Prostate gland (tissue), 2 donors: ENCODE measurements around the gene STAC. TPM values are rescaled to one million over a fixed set of nuclear protein-coding genes. Genes with fewer than 3 reads are reported as not detected.
"Not testable (repeated sequence)": the region's sequence is repeated elsewhere in the genome, so short reads cannot be mapped to it uniquely, and the experiment has no call there.

Experiments
- DNase-seq: peaks from one replicate; pipeline ENCODE4 v3.0.0-alpha.2; 2019; ENCODE audit warnings: low spot score
- H3K27ac ChIP-seq, 2 donors: fragments of 200-600 bp; sonication (generic); 2 replicates each; pipeline ENCODE4 v1.5.1; 2017 to 2019
- H3K27me3 ChIP-seq: fragments of 200-600 bp; sonication (generic); replicated peaks from 2 replicates; pipeline ENCODE4 v1.5.1; 2019; ENCODE audit not compliant: insufficient read depth
- H3K36me3 ChIP-seq, 2 donors: fragments of 200-600 bp; sonication (generic); 1 replicate in 1 of 2; 2 replicates in 1 of 2; pipeline versions ENCODE4 v1.5.1 to v1.8.1; 2017 to 2019
- H3K4me1 ChIP-seq: fragments of 200-600 bp; sonication (generic); replicated peaks from 2 replicates; pipeline ENCODE4 v1.5.1; 2019
- H3K4me3 ChIP-seq, 2 donors: fragments of 200-600 bp; sonication (generic); 2 replicates each; pipeline ENCODE4 v1.5.1; 2017 to 2019
- H3K9me3 ChIP-seq: fragments of 200-600 bp; sonication (generic); 2 replicates; pipeline ENCODE4 v1.5.1; 2017
- POLR2A ChIP-seq: fragments of 450-650 bp; IDR thresholded peaks from one replicate; pipeline ENCODE4 v1.6.1; 2016; ENCODE audit warnings: antibody characterized with exemption, mild to moderate bottlenecking
- POLR2AphosphoS5 ChIP-seq: sonication (generic); formaldehyde crosslinking; IDR thresholded peaks from one replicate; pipeline ENCODE4 v1.6.1; 2017; ENCODE audit warnings: antibody characterized with exemption
- WGBS: methylation state at CpG from one replicate; pipeline ENCODE4 v1.1.5; 2018; 5-methylcytosine and 5-hydroxymethylcytosine counted together
- intact Hi-C: fragments of 100-400 bp; cut with DNase I; formaldehyde crosslinking; loops from one replicate; pipeline ENCODE4 v1.14.2; 2022
- total RNA-seq, 2 donors: library from RNA; depleted of rRNA; stranded (reverse); fragments of >200 nt; gene quantifications; one replicate each; pipeline ENCODE4 v1.1.0, GENCODE V29; 2016
- TF ChIP-seq, protein P1 (sequence below), 4 experiments: fragments of 200-600 bp in 2 of 4; fragments of 450-650 bp in 2 of 4; sonication (generic) in 2 of 4; IDR thresholded peaks; 1 replicate in 3 of 4; 2 replicates in 1 of 4; pipeline ENCODE4 v1.5.1; 2016 to 2019; ENCODE audit warnings: antibody characterized with exemption in 4 of 4, mild to moderate bottlenecking in 2 of 4, moderate library complexity in 2 of 4

STAC gene
- total RNA-seq, 2 donors from 2014 or later, result 10.6 to 18.4 TPM

DNA sequence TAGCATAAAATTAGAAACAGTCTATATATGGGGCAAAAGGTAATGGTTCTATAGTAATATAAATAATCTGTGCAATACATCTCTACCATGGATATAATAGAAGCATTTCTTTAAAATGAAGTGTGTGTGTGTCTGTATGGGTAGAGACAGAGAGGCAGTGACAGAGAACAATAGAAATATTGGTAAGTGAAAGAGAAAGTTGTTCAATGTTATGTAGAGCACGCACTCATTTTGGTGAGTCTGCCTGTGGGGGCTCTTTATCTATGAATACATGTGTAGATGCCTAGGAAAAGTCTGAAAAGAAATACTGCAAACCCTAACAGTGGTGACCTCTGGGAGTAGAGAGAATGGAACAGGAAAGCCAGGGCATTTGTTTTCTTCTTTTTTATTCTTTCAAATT, 182.6 kb downstream of the STAC start:
- no peaks in the 10 kb centered on the region for H3K36me3 ChIP-seq
- no peak for DNase-seq
- H3K27ac ChIP-seq, result no peak overlapping the region
- H3K27me3 ChIP-seq, result no peaks in the 10 kb centered on the region
- intact Hi-C loops, result no loop called here
- TF ChIP-seq POLR2A (no peak), POLR2AphosphoS5 (no peak)
- TF ChIP-seq, protein P1, sequence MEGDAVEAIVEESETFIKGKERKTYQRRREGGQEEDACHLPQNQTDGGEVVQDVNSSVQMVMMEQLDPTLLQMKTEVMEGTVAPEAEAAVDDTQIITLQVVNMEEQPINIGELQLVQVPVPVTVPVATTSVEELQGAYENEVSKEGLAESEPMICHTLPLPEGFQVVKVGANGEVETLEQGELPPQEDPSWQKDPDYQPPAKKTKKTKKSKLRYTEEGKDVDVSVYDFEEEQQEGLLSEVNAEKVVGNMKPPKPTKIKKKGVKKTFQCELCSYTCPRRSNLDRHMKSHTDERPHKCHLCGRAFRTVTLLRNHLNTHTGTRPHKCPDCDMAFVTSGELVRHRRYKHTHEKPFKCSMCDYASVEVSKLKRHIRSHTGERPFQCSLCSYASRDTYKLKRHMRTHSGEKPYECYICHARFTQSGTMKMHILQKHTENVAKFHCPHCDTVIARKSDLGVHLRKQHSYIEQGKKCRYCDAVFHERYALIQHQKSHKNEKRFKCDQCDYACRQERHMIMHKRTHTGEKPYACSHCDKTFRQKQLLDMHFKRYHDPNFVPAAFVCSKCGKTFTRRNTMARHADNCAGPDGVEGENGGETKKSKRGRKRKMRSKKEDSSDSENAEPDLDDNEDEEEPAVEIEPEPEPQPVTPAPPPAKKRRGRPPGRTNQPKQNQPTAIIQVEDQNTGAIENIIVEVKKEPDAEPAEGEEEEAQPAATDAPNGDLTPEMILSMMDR (IDR thresholded peaks at IDR 0.05), result no peak
- H3K4me1 ChIP-seq, result no peaks in the 10 kb centered on the region
- no peaks in the 10 kb centered on the region for H3K9me3 ChIP-seq
- 74% methylated on average over 1 of the region's 1 CpG for WGBS
- no peak overlapping the region for H3K4me3 ChIP-seq

GRCh38 chr3:36575241-36575640, 194.9 kb downstream of the STAC start:
- H3K27ac ChIP-seq, result no peak overlapping the region
- H3K27me3 ChIP-seq, result no peaks in the 10 kb centered on the region
- no peaks in the 10 kb centered on the region for H3K9me3 ChIP-seq
- no peak overlapping the region for H3K4me3 ChIP-seq
- TF ChIP-seq POLR2A (no peak), POLR2AphosphoS5 (no peak)
- TF ChIP-seq, protein P1 (IDR thresholded peaks at IDR 0.05), result no peak
- no peaks in the 10 kb centered on the region for H3K4me1 ChIP-seq
- no peaks in the 10 kb centered on the region for H3K36me3 ChIP-seq
- intact Hi-C loops, result no loop called here
- 64% methylated on average over 2 of the region's 2 CpGs for WGBS
- DNase-seq, result no peak

- H3K27me3 ChIP-seq, H3K27ac ChIP-seq, H3K36me3 ChIP-seq, H3K9me3 ChIP-seq, H3K4me3 ChIP-seq, intact Hi-C loops, H3K4me1 ChIP-seq, DNase-seq: not testable (repeated sequence)
- WGBS, result 78% methylated on average over 4 of the region's 4 CpGs
Observed at GRCh38 chr3:36578418-36578817, 198.1 kb downstream of the STAC start.

DNA sequence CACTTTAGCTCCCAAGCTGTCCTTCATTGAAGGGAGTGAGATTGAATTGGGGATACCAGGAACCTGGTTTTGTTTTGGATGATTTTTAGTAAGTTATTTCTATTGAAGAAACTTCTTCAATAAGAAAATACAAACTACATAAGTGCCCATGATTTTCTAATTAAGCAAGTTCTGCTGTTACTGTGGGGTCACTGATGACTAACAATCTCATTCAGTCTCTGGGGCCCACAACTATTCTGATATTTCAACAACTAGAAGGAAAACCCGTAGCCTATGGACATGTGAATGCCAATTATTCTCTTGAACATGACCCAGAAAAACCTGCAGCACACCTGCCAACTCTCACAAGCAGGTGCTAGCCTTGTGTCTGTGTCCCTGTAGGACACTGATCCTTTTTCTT, 199.4 kb downstream of the STAC start:
- no peaks in the 10 kb centered on the region for H3K36me3 ChIP-seq
- H3K9me3 ChIP-seq, result no peaks in the 10 kb centered on the region
- no peak overlapping the region for H3K27ac ChIP-seq
- no peaks in the 10 kb centered on the region for H3K27me3 ChIP-seq
- 59% methylated on average over 1 of the region's 1 CpG for WGBS
- H3K4me1 ChIP-seq, result no peaks in the 10 kb centered on the region
- H3K4me3 ChIP-seq, result no peak overlapping the region
- intact Hi-C loops, result no loop called here
- TF ChIP-seq, protein P1 (IDR thresholded peaks at IDR 0.05), result no peak
- no peak for TF ChIP-seq POLR2A
- no peak for TF ChIP-seq POLR2AphosphoS5
- DNase-seq, result no peak

DNA sequence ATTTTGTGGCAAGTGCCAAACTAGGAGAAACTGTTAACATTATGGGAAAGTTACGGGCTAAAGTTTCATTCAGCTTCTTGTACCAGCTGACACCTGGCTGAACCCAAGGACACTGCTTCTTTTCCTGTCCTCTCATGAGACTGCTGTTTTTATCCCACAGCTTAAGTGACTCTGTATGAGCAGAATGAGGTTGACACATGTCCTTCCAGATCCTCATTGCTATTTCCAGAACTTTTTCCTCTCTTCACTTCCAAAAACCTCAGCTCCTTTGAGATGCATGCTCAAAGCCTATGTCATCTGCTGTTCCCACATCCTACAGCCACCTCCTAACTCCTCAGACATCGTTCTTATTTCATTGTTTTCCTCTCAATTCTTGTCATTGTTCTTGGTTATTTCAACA, 200.4 kb downstream of the STAC start:
- Histone ChIP-seq H3K4me1 (no peaks in the 10 kb centered on the region), H3K4me3 (no peak overlapping the region), H3K9me3 (no peaks in the 10 kb centered on the region), H3K36me3 (no peaks in the 10 kb centered on the region), H3K27me3 (no peaks in the 10 kb centered on the region), H3K27ac (no peak overlapping the region)
- no peak for DNase-seq
- intact Hi-C loops, result no loop called here
- TF ChIP-seq, protein P1 (IDR thresholded peaks at IDR 0.05), result no peak
- TF ChIP-seq POLR2A, result no peak
- WGBS, result 84% methylated on average over 2 of the region's 2 CpGs
